GM19372 (cell line): ENCODE data around the gene EN2.

Experiments used
- ATAC-seq: cut with Tn5 transposase; IDR thresholded peaks from one replicate; pipeline ENCODE4 v1.9.1; 2021; ENCODE audit warnings: mild to moderate bottlenecking, low read depth, moderate library complexity; ENCODE audit not compliant: unreplicated experiment

EN2 gene

DNA sequence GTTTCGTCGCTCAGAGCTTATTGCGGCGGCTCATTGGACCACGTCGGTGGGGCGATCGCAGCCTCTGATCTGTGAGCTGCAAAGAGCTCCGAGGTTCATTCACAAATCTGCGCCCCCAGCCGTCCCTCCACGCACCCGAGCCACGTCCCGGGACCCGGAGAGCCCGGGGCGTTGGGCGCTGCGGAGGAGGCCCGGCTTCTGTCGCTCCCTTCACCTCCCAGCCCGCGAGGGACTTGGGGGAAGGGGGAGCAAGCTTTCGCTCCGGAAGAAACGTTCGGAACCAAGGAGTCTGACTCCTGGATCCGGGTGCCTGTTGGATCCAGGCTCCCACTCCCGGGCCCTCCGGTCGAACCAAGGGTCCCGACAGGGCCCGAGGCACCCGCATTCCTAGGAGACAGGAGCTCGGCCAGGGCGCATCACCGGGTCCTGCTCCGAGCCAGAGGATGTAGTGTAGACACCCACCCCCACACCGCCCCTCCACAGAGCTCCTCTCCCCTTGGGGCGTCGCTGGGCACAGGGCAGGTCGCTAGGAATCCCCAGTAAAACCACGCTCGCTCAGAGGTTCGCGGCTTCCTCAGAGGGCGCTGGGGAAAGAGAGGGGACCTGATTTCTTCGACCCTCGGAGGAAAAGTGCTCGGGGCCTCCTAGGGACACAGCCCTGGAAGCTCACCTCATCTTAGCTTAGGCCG is 7.9 kb upstream of the EN2 start:
- no peak for ATAC-seq

DNA sequence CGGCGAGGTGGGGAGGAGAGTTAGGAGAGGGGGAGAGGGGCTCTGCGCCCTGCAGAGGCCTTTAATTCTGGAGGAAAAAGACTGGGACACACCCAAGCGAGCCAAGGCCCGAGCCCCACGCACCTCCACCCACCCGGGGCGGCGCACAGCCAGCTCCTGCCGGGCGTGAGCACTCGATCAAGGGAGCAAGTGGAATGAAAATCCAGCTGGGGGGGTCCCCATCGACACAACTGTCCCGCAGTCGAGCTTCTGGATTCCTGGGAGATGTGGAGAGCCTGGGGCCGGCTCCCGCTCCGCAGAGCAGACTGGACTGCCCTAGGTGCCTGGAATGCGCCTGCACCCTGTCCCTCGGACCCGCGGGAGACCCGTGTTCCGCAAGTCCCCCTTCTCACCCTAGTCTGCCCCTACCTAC is 7.4 kb upstream of the EN2 start:
- no peak for ATAC-seq

DNA sequence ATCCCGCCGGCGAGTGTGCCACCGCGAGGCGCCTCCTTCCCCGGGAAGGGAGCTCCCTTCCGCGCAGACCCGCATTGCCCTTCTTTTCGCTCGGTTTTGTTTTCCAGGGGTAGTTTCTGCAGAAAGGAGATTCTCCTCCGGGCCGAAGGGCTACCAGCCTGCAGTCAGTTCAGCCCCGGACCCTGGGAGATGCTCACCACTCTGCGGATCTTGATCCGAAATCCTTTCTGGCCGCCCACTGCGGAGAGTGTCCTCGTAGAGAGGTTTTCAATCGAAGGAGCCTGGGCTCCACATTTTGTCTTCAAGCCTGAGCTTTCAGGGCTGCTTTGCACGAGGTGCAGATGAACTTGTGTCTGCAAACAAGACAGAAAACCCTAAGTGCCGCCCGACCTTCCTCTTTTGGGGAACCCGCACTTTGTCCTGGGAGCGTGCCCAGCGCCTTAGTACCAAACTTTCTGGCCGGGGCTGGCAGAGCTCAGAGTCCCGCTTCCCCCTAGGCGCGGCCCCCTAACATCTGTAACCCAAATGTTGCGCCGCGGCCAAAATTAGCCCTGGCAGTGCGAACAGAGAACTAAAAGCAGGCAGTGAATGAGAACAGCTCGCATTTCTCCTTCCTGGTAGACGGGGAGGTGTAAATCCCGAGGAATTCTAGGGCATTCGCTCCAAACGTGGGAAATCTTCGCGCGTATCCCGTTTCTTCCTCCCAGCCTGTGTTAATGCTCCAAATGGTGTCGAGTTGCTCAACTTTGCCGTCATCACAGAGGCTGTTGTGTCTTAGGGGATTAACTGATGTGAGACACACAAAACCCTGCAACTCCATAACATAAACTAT is 6.7 kb upstream of the EN2 start:
- ATAC-seq, result no peak

DNA sequence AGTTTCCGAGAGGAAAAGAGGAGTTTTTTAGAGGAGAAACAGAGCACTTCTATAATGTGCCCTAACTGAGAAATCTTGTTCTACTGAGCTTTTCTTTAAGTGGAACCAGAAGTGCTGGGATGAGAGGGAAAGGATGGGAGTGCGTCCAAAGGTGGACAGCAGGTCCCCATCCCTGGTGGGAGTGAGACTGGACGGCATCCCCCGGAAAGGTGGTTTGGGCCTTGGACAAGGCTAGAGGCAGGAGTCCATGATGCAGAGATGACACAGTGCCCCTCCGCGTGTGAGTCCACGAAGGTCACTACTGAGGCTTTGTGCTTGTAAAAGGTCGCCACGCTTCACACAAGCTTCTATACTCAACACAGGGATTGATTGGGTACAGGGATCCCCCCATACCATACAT is 6.1 kb upstream of the EN2 start:
- no peak for ATAC-seq

DNA sequence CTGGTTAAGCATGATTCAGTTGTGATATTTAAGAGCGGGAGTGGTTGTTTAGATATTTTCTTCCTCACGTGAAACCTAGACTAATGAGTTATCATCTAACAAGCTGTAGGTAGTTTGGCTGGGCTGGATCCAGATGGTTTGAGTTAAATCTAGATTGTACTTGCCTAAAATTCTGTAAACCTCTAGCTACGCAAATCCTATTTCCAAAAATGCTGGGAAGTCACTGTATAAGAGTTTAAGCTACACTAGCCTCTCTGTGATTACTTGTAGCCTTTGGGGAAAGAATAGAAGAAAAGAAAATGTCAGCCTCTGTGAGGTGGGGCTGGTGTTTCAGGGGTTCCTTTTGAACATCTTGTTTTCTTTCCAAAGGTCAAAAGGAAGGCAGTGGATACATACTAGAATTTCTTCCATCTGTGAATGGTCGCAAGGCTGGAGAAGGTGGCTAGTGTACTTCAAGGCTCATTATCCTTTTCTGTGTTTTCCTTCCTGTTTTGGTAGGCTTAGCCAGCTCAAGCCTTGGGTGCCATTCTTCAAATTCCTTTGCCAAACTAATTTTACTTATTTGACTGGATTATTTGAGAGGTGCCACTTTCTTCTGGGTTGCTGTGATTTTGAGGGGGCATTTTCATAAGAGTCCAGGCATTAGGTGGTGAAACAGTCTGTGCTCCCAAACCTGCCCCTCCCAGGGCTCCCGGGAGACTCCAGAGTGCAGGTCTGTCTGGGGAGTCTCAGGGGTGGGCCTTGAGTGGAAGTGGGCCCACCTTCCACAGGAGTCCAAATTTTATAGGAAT is 5.2 kb upstream of the EN2 start:
- ATAC-seq, result no peak

DNA sequence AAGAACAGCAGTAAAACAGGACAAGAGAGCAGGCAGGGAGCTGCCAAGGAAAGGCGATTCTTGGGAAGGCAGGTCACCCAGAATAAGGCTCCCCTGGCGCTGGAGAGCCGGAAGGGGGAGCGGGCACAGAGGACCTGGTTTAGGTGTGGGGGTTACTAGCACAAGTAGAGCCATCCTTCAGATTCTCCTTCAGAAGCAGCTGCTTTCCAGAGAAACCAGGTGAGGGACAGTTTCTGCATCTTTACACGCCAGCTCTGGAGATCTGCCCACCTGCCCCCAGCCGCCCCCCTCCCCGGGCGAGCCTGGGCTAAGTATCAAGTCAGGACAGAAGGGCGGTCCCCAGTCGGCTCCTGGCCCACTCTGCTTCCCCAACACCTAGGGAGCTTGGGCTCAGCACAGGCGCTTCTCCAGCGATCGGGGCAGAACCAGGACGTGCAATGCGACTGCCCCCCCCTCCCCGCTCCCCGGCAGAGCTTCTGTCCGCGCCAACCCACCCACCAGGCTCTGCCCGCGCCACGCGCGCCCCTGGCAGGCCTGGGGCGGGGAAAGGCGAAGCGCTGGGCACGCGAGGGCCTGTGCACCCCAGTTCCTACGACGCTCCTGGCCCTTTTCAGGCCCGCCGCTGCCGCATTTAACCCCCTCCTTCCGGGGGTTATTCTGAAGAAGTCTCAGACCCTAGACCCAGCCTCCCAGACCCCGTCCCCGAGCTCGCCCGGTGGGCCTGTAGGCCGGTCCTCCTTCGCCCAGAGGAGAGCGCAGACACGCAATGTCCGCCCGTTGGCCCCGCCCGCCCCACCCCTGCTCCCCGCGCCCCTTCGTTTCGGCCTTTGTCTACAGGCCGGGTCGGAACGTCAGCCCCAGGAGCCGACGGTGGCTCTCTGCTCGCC is 4.4 kb upstream of the EN2 start:
- no peak for ATAC-seq

DNA sequence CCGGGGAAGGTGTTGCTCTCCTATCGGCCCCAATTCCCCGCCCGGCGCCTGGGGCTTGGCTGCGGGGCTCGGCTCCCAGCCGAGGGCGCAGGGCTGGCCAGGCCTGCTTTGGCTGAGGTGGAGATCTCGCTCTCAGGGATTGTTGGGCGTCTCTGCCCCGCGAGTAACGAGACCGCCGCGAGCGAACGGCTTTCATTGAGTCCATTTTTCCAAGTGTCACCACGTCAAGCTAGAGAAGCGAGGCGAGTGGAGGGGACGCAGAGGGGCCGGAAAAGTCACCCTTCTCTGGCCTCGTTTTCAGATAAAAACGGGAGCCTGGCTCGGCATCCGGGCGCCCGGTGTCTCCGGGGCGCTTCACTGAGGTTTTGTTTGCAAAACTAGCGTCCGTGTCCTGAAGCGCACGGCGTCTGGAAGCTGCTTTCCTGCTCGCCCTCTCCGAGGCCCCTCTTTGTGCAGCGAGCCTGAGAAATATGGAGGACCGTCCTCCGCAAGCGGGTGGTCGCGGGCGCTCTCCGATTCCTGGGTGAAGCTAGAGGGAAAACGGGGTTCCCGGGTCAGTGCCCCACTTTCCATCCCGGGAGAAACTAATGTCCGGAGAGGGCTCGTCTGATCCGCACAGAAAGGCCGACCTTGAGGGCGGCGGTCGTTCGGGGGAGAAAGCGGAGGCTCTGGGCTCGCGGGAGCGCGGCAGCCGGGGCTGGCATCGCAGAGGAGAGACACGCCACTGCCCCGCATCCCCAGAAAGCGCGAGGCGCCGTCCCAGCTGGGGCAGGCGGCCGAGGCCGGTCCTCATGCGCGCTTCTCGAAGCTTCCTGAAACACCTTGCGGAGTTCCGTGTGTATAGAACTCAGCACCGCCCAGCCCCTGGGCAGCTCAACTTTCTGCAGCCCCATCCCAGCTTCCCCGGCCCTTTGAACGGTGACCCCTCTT is 3.5 kb upstream of the EN2 start:
- no peak for ATAC-seq

DNA sequence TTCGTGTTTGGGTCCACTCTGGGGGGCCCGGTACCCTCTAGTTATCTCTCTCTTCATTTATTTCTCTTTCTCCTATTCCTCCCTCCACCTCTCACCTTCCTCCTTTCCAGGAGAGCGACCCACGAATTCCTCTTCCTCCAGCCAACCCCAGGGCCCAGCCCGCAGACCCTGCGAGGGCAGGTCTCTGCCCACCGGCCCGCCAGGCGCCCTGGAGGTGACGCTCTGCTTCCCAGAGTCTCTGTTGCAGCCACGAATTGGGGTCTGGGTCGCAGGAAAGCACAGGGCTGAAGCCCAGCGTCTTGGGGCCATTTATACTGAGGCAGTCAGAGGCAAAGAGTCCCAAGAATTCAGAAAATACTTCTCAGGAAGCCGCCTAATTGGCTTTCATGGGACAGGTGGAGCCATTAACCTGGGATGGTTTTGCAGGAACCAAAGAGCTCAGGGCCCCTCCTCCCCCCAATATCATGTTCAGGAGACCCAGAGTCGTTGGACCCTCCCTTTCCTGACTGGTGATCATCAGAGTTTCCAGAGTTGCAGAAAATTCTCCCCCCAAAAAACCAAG is 2.7 kb upstream of the EN2 start:
- ATAC-seq, result no peak

DNA sequence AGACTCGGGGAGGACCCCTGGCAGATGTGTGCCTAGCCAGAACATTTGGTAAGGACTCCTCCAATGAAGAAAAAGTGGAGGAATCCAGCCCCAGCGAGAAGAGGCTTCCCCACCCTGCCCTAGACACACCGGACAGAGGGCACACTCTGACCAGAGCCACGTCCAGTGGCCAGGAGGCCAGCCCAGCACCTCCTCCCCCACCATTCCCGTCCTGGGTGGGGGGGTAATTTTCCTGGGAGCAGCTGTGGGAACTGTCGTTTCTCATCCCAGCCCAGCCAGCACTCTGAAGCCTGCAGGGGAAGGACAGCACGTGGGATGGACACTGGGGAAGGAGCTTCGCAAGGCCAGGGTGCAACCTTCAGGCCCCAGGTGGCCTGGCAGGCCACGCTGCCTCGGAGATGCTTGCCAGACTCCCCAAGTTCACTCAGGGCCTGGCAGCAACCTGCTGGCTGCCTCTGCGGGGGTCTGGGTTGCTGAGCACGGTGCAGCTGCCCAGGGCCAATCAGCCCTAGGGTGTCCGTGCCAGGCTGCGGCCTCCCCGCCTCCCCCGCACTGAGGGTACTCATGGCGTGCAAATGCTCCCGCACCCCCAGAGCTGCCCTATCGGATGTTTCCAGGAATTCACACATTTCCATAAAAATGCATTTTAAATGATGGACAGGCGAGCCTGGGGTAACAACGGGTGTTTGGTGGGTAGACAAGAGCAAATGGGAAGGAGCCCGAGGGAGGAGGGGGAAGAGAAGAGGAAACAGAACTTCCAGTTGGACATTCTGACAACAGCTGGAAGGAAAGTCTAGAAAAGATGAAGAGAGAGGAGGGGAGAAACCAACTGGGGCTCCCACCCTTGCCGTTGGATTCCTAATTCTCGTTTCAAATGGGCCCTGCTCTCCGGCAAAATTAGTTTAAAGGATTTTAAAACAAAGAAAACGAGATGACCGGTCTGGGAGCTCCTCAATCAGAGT is 1.9 kb upstream of the EN2 start:
- ATAC-seq, result no peak

DNA sequence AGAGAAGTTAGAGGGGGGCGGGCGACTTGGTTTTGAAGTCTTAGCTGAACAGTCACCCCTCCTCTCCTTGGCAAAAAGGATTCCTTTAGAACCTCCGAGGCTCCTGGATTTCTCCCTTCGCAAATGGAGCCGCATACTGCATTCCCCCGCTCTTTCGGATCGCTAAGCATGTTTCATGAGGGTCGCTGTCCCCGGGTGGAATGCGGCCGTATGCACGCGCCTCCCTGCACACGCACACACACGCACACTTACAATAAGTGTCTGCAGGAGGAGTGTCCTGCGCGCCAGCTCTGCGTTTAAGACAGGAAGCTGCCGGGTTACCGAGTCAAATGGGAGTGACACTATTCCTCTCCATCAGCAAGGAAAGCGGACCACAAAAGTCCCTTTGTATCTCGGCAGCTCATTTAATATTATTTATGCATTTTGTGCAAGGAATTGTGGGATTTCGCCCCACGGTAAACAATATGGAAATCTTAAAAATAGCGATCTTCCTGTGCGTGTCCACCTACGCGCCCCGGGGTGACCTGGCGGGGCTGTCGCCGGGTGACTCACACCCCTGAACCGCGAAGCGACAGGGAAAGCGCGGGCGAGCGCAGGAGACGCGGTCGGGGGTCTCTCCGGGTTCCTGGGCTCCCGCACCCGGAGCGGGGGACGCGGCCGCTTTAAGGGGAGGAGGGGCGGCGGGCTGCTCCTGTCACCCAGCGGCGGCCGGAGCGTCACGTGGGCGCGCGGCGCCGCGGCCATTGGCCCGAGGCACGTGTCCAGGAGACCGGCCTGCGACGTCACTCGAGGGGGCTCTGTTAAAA is 988 bp upstream of the EN2 start:
- no peak for ATAC-seq

DNA sequence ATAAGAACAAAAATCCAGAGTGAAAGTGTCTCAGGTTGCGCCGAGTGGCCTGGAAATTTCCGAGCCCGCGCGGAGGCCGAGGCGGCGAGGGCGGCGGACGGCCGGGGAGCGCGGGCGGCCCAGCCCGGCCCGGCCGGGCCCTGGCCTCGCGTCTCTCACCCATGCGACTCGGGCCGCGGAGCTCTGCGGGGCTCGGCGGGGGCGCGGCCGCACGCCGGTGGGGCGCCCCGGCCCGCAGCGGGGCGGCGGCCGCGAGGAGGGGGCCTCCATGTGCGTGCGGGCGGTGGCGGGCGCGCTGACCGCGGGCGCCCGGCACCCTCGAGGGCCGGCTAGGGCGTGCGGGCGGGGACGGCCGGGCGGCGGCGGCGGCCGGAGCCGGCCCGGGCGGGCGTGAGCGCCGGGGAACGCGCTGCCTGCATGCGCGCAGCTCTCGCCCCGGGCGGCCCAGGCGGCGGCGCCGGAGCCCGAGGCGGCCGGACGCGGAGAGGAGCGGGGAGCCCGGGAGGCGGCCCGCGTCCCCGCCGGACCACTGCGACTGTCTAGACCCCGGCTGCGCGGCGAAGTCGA is 302 bp upstream of the EN2 start:
- ATAC-seq, result no peak

DNA sequence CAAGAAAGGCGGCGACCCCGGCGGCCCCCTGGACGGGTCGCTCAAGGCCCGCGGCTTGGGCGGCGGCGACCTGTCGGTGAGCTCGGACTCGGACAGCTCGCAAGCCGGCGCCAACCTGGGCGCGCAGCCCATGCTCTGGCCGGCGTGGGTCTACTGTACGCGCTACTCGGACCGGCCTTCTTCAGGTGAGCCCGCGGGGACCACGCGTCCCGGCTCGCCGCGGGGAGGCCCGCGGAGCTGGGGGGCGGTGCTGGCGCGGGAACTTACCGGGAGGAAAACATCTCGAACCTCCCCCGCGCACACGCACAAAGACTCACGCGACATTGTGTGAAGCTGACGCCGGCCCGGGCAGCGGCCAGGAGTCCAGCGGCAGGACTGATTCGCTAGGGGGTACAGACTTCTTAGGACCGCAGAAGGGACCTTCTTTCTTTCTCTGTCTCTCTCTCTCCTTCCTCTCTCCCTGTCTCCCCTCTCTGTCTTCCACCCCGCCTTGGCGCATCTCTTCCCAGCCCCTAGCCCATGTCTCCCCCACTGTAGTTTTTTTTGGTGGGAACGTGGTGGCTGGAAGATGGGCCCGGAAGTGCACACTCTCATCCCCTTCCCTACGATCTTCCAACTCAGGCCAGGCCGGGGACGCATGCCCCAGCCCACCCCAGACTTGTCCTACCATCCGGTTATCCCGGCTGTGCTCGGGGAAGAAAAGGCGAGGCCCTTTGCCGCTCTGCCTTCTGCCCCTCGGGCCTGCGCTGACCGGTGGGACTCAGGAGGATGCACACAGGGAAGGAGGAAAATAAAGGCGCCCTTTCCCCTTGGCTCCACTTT is 1.2 kb downstream of the EN2 start:
- ATAC-seq, result no peak

DNA sequence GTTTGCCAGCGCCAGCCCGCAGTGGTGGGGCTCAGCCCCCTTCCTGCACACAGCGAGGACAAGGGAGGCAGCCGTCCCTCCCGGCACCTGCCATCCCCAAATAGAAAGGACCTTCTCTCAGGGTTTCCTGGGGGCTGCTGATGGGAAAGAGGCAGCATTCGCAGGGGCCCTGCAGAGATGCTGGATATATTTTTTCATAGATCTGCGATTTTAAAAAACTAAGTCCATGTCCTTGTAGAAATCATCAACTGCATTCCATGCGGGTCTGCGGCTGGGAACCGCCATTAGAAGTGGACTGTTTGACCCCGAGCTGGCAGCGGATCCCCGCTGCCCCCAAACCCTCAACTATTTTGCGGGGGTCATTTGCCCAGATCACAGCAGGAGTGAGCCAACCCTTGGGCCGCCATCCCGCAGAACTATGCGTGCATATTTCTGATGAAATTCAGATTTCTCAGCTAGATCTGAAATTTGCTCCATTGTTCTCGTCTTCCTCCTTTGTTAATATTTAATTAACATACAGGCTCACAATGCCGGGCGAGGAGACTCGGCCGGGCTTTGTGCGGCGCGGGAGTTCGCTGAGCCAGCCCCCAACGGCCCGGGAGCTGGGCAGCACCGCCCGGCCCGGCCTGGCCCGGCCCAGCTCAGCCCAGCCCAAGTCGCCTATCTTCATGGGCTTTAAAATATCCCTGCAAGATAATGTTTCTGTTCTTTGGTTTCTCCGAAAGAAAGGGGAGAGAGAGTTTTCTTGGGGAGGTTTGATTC is 2.0 kb downstream of the EN2 start:
- ATAC-seq, result no peak

DNA sequence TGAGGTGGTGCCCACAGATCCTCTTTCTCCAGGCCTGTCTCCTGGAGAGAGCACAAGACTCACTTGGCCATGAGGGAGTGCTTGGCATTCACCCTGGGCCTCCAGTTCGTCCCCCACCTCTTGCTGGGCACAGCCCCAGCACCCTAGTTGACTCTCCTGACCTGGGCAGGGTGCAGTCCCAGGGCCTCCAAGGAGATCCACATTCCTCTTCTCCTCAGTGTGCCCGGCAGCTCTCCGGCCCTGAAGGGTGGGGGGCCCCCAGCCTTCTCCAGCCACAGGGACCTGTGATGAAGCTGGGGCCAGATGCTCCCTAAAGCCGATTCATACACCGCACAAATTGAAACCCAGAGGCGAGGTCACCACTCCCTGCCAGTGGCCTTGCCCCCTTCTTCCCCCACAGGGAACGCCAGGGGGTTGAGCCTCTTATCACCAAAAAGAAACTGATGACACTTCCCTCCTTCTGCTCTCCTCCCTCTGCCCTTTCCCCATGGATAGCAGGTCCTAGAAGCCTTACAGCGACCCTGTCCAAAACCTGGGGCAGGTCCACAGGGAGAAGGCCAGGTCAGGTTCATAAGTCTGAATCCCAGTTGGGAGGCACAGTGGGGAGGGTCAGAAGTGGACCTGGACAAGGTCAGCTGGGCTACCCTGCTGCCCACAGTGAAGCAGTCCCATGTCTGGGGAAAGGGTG is 3.1 kb downstream of the EN2 start:
- ATAC-seq, result no peak

DNA sequence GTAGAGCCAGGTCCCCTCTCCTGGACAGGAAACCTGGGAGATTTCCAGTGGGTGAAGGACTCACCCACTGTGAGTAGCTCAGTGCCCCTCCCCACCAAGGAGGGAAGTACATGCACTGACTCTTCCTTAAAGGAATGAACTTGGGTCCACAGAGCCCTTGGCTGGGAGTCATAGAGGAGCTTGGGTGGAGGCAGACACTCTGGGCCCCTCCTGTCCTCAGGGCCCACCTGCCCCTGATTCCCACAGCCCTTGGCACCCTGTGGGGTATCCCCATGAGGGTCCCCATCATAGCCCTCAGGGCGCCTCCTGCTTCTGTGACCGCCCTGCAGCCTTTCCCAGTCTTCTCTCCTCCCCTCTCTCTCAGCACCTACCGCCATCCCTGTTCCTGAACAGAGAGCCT is 3.7 kb downstream of the EN2 start:
- no peak for ATAC-seq
